CD14-positive monocyte (primary cell): ENCODE results near the gene CHI3L1. TPM values are rescaled to one million over a fixed set of nuclear protein-coding genes. Genes with fewer than 3 reads are reported as not detected.

Source experiments
- DNase-seq, 3 donors: peaks; one replicate each; pipeline ENCODE4 v3.0.0-alpha.2; 2011 to 2022
- H2AFZ ChIP-seq: 2 replicates; pipeline ENCODE4 v1.6.0; 2012; ENCODE audit warnings: mild to moderate bottlenecking, low read depth, low read length, inconsistent platforms; ENCODE audit not compliant: insufficient read depth, poor library complexity, severe bottlenecking
- H3K27ac ChIP-seq, 2 donors: 1 replicate in 1 of 2; 2 replicates in 1 of 2; pipeline ENCODE4 v1.5.1; 2012 to 2013; ENCODE audit warnings: low read length in 2 of 2, control low read depth in 1 of 2, inconsistent platforms in 1 of 2, low read depth in 1 of 2, mild to moderate bottlenecking in 1 of 2
- H3K27me3 ChIP-seq, 2 donors: one replicate each; pipeline versions ENCODE4 v1.6.0 to v1.6.1; 2011 to 2013; ENCODE audit warnings: low read length in 2 of 2; ENCODE audit not compliant: control insufficient read depth in 2 of 2, insufficient read depth in 2 of 2
- H3K36me3 ChIP-seq, 2 donors: replicated peaks in 1 of 2; 1 replicate in 1 of 2; 2 replicates in 1 of 2; pipeline versions ENCODE4 v1.5.1 to v1.6.1; 2012 to 2013; ENCODE audit warnings: low read length in 2 of 2, control low read depth in 1 of 2, inconsistent platforms in 1 of 2, mild to moderate bottlenecking in 1 of 2; ENCODE audit not compliant: insufficient read depth in 2 of 2, control insufficient read depth in 1 of 2
- H3K4me1 ChIP-seq, 2 donors: 1 replicate in 1 of 2; 2 replicates in 1 of 2; pipeline versions ENCODE4 v1.5.1 to v1.6.1; 2012 to 2013; ENCODE audit warnings: low read length in 2 of 2, control low read depth in 1 of 2, inconsistent platforms in 1 of 2, mild to moderate bottlenecking in 1 of 2, moderate library complexity in 1 of 2; ENCODE audit not compliant: insufficient read depth in 2 of 2, control insufficient read depth in 1 of 2
- H3K4me2 ChIP-seq: replicated peaks from 2 replicates; pipeline ENCODE3; 2012; ENCODE audit warnings: low read length, moderate library complexity, mild to moderate bottlenecking; ENCODE audit not compliant: poor library complexity, severe bottlenecking; ENCODE audit errors: extremely low read depth
- H3K4me3 ChIP-seq, 3 experiments: fragments of 200-600 bp in 1 of 3; sonication (generic) in 1 of 3; replicated peaks in 1 of 3; 1 replicate in 2 of 3; 2 replicates in 1 of 3; pipeline ENCODE4 v1.5.1; 2011 to 2013; ENCODE audit warnings: low read length in 3 of 3, mild to moderate bottlenecking in 3 of 3, control low read depth in 2 of 3, low read depth in 2 of 3, inconsistent platforms in 1 of 3, moderate library complexity in 1 of 3
- H3K79me2 ChIP-seq: 2 replicates; pipeline ENCODE4 v1.6.0; 2012; ENCODE audit warnings: mild to moderate bottlenecking, control low read depth, inconsistent platforms, low read length, moderate library complexity; ENCODE audit not compliant: insufficient read depth
- H3K9ac ChIP-seq: 2 replicates; pipeline ENCODE4 v1.6.0; 2017; ENCODE audit warnings: low read length, mild to moderate bottlenecking; ENCODE audit not compliant: insufficient read depth, poor library complexity, severe bottlenecking
- H3K9me3 ChIP-seq, 2 donors: replicated peaks in 1 of 2; 1 replicate in 1 of 2; 2 replicates in 1 of 2; pipeline versions ENCODE4 v1.5.1 to v1.6.1; 2012 to 2013; ENCODE audit warnings: low read length in 2 of 2, control low read depth in 1 of 2; ENCODE audit not compliant: control insufficient read depth in 1 of 2, insufficient read depth in 1 of 2
- H4K20me1 ChIP-seq: 2 replicates; pipeline ENCODE4 v1.6.0; 2012; ENCODE audit warnings: mild to moderate bottlenecking, low read length, control low read depth, moderate library complexity; ENCODE audit not compliant: insufficient read depth
- H3K27ac Mint-ChIP-seq, 7 donors: one replicate each; pipeline ENCODE4 v1.8.0; 2020; ENCODE audit warnings: mild to moderate bottlenecking in 7 of 7, mixed read lengths in 7 of 7, moderate library complexity in 6 of 7, inconsistent platforms in 2 of 7
- H3K27me3 Mint-ChIP-seq, 3 donors: one replicate each; pipeline ENCODE4 v1.8.0; 2021 to 2022; ENCODE audit warnings: low read depth in 3 of 3, mild to moderate bottlenecking in 3 of 3, mixed read lengths in 3 of 3, moderate library complexity in 3 of 3, inconsistent platforms in 1 of 3
- H3K36me3 Mint-ChIP-seq, 2 donors: one replicate each; pipeline ENCODE4 v1.8.0; 2020; ENCODE audit warnings: mixed read lengths in 2 of 2, inconsistent platforms in 1 of 2, mild to moderate bottlenecking in 1 of 2
- H3K4me1 Mint-ChIP-seq: one replicate; pipeline ENCODE4 v1.8.0; 2020; ENCODE audit warnings: mild to moderate bottlenecking, mixed read lengths
- H3K4me3 Mint-ChIP-seq, 2 donors: one replicate each; pipeline ENCODE4 v1.8.0; 2020; ENCODE audit warnings: mild to moderate bottlenecking in 2 of 2, mixed read lengths in 2 of 2, moderate library complexity in 1 of 2
- H3K9me3 Mint-ChIP-seq, 7 donors: one replicate each; pipeline ENCODE4 v1.8.0; 2020 to 2022; ENCODE audit warnings: mixed read lengths in 7 of 7, mild to moderate bottlenecking in 6 of 7, moderate library complexity in 6 of 7, inconsistent platforms in 2 of 7
- CTCF ChIP-seq: fragments of 200-600 bp; IDR thresholded peaks from one replicate; pipeline ENCODE4 v1.8.0; 2022; ENCODE audit warnings: antibody characterized with exemption, mild to moderate bottlenecking
- intact Hi-C, 2 donors: fragments of 100-400 bp; cut with micrococcal nuclease; formaldehyde crosslinking; loops; one replicate each; pipeline versions ENCODE4 v1.15.0 to v1.15.1; 2023
- polyA plus RNA-seq, 3 donors: library from polyadenylated mRNA; depleted of rRNA in 1 of 3; unstranded in 2 of 3; stranded (reverse) in 1 of 3; fragments of 300-500 nt in 2 of 3; fragments of >200 nt in 1 of 3; fragmentation: Illumina TruSeq in 2 of 3; gene quantifications; 1 replicate in 2 of 3; 2 replicates in 1 of 3; pipeline ENCODE4 v1.2.3, GENCODE V29; 2012 to 2021

The CHI3L1 gene
- polyA plus RNA-seq, 3 donors = 0.37 to 0.44 (median 0.43) TPM

- Histone ChIP-seq H3K36me3 (no peaks in the 10 kb centered on the region), H3K27me3 (no peaks in the 10 kb centered on the region), H3K27ac (no peak overlapping the region), H3K9ac (no peak overlapping the region), H3K79me2 (no peaks in the 10 kb centered on the region), H2AFZ (no peak overlapping the region), H3K9me3 (no peaks in the 10 kb centered on the region), H3K4me3 (no peak overlapping the region), H4K20me1 (no peaks in the 10 kb centered on the region), H3K4me1 (peaks cover 24% of the 10 kb centered on the region in 2 donors), H3K4me2 (no peak overlapping the region)
- no peak for TF ChIP-seq CTCF
- Mint-ChIP-seq H3K36me3 (no peaks in the 10 kb centered on the region), H3K27me3 (peaks cover 3 to 11% (median 6%) of the 10 kb centered on the region in 3 donors), H3K4me1 (peaks cover 27% of the 10 kb centered on the region), H3K9me3 (no peaks in the 10 kb centered on the region), H3K4me3 (no peak overlapping the region), H3K27ac (no peak overlapping the region)
- no peak for DNase-seq
- intact Hi-C loops = no loop called here
Measured at GRCh38 chr1:203210988-203211387, 24.5 kb upstream of the CHI3L1 start.

GRCh38 chr1:203210350-203210749 lies 23.8 kb upstream of the CHI3L1 start:
- Histone ChIP-seq H3K4me1 (peaks cover 18% of the 10 kb centered on the region in 2 donors), H3K27ac (no peak overlapping the region), H2AFZ (no peak overlapping the region), H3K9ac (no peak overlapping the region), H3K79me2 (no peaks in the 10 kb centered on the region), H3K4me3 (no peak overlapping the region), H3K9me3 (no peaks in the 10 kb centered on the region), H4K20me1 (no peaks in the 10 kb centered on the region), H3K36me3 (no peaks in the 10 kb centered on the region), H3K4me2 (no peak overlapping the region), H3K27me3 (no peaks in the 10 kb centered on the region)
- no peak for TF ChIP-seq CTCF
- no peak for DNase-seq
- no peaks in the 10 kb centered on the region for H3K9me3 Mint-ChIP-seq
- intact Hi-C loops = no loop called here
- no peaks in the 10 kb centered on the region for H3K36me3 Mint-ChIP-seq
- H3K4me3 Mint-ChIP-seq = no peak overlapping the region
- H3K27ac Mint-ChIP-seq = no peak overlapping the region
- H3K27me3 Mint-ChIP-seq = peaks cover 3 to 11% (median 6%) of the 10 kb centered on the region in 3 donors
- peaks cover 21% of the 10 kb centered on the region for H3K4me1 Mint-ChIP-seq
